Colon (tissue), 2 donors: ENCODE measurements around the gene KRT86.

Experiments
- FAIRE-seq: peaks from 2 replicates; lab custom pipeline; 2012; peaks lifted over from hg19 to GRCh38; lab: Jason Lieb, UNC
- donor health status: control.
- donor health status: control.

The KRT86 gene

GRCh38 chr12:52274521-52275120, at the start of gene KRT86:
Gene KRT86, plus strand, starts transcription at chr12:52274645. Its CDS starts 27,272 bp downstream, at chr12:52301917.
- FAIRE-seq: no peak

GRCh38 chr12:52225752-52226151, 48.7 kb upstream of the KRT86 start:
- no peak for FAIRE-seq

GRCh38 chr12:52226446-52226845, 48.0 kb upstream of the KRT86 start:
- FAIRE-seq: no peak

GRCh38 chr12:52227606-52228166, 46.8 kb upstream of the KRT86 start:
- FAIRE-seq: no peak

GRCh38 chr12:52228366-52228765, 46.1 kb upstream of the KRT86 start:
- no peak for FAIRE-seq

- no peak for FAIRE-seq
These were observed 45.5 kb upstream of the KRT86 start for GRCh38 chr12:52228931-52229330.

- FAIRE-seq: no peak
These were observed 44.6 kb upstream of the KRT86 start for GRCh38 chr12:52229836-52230343.

- no peak for FAIRE-seq
These were observed 43.8 kb upstream of the KRT86 start for GRCh38 chr12:52230364-52231281.

- FAIRE-seq: no peak
These were observed 42.9 kb upstream of the KRT86 start for GRCh38 chr12:52231305-52232202.

GRCh38 chr12:52232203-52232673, 42.2 kb upstream of the KRT86 start:
- FAIRE-seq: no peak

- no peak for FAIRE-seq
These were observed 41.6 kb upstream of the KRT86 start, which contains the start of gene KRT7 for GRCh38 chr12:52232674-52233461. Gene KRT7, plus strand, starts transcription at chr12:52233243. Its CDS starts 54 bp downstream, at chr12:52233297.

GRCh38 chr12:52233462-52234207, 40.8 kb upstream of the KRT86 start:
- no peak for FAIRE-seq

- FAIRE-seq: no peak
These were observed 40.1 kb upstream of the KRT86 start for GRCh38 chr12:52234223-52234810.

- no peak for FAIRE-seq
These were observed 39.3 kb upstream of the KRT86 start for GRCh38 chr12:52235001-52235764.

- no peak for FAIRE-seq
These were observed 38.6 kb upstream of the KRT86 start for GRCh38 chr12:52235822-52236361.

- no peak for FAIRE-seq
These were observed 37.9 kb upstream of the KRT86 start for GRCh38 chr12:52236386-52237050.

GRCh38 chr12:52238207-52238840, 36.1 kb upstream of the KRT86 start:
- FAIRE-seq: no peak
